Transverse colon (tissue), 3 donors: ENCODE results near the gene SORL1.

ENCODE experiments used
- CTCF ChIP-seq, 5 experiments: fragments of 200-600 bp in 3 of 5; fragments of 450-650 bp in 2 of 5; sonication (generic) in 3 of 5; IDR thresholded peaks; 1 replicate in 2 of 5; 2 replicates in 3 of 5; pipeline ENCODE4 v1.5.1; 2016 to 2017; ENCODE audit warnings: antibody characterized with exemption in 5 of 5, inconsistent platforms in 3 of 5, mild to moderate bottlenecking in 2 of 5, moderate library complexity in 1 of 5
- POLR2A ChIP-seq: fragments of 450-650 bp; IDR thresholded peaks from one replicate; pipeline ENCODE4 v1.6.1; 2016; ENCODE audit warnings: antibody characterized with exemption, mild to moderate bottlenecking, moderate library complexity

DNA sequence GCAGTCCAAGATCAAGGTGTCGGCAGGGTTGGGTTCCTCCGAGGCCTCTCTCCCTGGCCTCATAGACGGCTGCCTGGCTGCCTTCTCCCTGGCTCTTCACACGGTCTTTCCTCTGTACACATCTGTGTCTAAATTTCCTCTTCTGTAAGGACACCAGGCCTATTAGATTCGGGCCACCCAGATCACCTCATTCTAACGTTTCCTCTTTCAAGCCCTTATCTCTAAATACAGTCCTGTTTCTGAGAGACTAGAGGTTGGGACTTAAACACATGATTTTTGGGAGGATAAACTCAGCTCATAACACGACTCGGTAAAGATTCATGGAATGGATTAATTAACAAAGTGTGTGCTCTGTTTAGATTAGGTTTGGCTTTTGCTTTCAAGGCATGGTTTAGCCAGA is 136.6 kb downstream of the SORL1 start:
- no peak for TF ChIP-seq CTCF (IDR thresholded peaks at IDR 0.05)
- TF ChIP-seq POLR2A, result no peak
